Measurements from ENCODE around the gene DEGS1.

DEGS1 gene

GRCh38 chr1:224182866-224183590 is at the start of gene DEGS1 (continued):
- TF ChIP-seq PRDM2 (tag by site-specific recombination; IDR thresholded peaks at IDR 0.05; ENCODE audit: borderline replicate concordance) (no peak), WT1 (tag by site-specific recombination; IDR thresholded peaks at IDR 0.05) (peak; percentile 46; the same call in 1 of the 2 replicates), PBX3 (CRISPR knock-in tag; IDR thresholded peaks at IDR 0.05) (peak; percentile 91), ZNF558 (tag by site-specific recombination; IDR thresholded peaks at IDR 0.05) (no peak; the same call in 1 of the 2 replicates), ZNF837 (tag by site-specific recombination; IDR thresholded peaks at IDR 0.05) (no peak), IKZF3 (tag by site-specific recombination; IDR thresholded peaks at IDR 0.05) (peak; percentile 59; the same call in 1 of the 2 replicates), PRDM4 (tag by site-specific recombination; IDR thresholded peaks at IDR 0.05) (no peak), ZFP3 (tag by site-specific recombination; IDR thresholded peaks at IDR 0.05; ENCODE audit: low read depth) (no peak), ZNF211 (tag by site-specific recombination; IDR thresholded peaks at IDR 0.05; ENCODE audit: low read depth) (no peak), HOXC10 (CRISPR knock-in tag; IDR thresholded peaks at IDR 0.05) (0 out of 2 replicates have a peak, but pooled peaks have one; percentile 79), BCL11B (tag by site-specific recombination; IDR thresholded peaks at IDR 0.05; ENCODE audit: low read depth) (no peak), ZNF280D (tag by site-specific recombination; IDR thresholded peaks at IDR 0.05) (no peak), ZNF341 (tag by site-specific recombination; IDR thresholded peaks at IDR 0.05; ENCODE audit: low read depth) (peak; percentile 81), REPIN1 (tag by site-specific recombination; IDR thresholded peaks at IDR 0.05; ENCODE audit: low read depth) (no peak), ZNF394 (tag by site-specific recombination; IDR thresholded peaks at IDR 0.05; ENCODE audit: borderline replicate concordance) (peak; percentile 61; the same call in 1 of the 2 replicates), ZNF610 (tag by site-specific recombination; IDR thresholded peaks at IDR 0.05; ENCODE audit: borderline replicate concordance) (no peak), YY1 (tag by site-specific recombination; IDR thresholded peaks at IDR 0.05) (peak; percentile 72), GLI4 (tag by site-specific recombination; IDR thresholded peaks at IDR 0.05) (no peak), ZNF624 (tag by site-specific recombination; IDR thresholded peaks at IDR 0.05) (no peak), ZNF133 (tag by site-specific recombination; IDR thresholded peaks at IDR 0.05) (no peak), REST (tag by site-specific recombination; IDR thresholded peaks at IDR 0.05) (no peak; the same call in 1 of the 2 replicates), ZNF423 (tag by site-specific recombination; IDR thresholded peaks at IDR 0.05) (no peak)

Data from HEK293 (cell line).